Fibroblast of lung (primary cell): ENCODE data around the gene MICB. TPM values are rescaled to one million over a fixed set of nuclear protein-coding genes. Genes with fewer than 3 reads are reported as not detected.
"Not testable (repeated sequence)": the region's sequence is repeated elsewhere in the genome, so short reads cannot be mapped to it uniquely, and the experiment has no call there.

ENCODE experiments used
- DNase-seq, 2 donors: peaks; one replicate each; pipeline versions ENCODE4 v3.0.0 to v3.0.0-alpha.2; 2010; ENCODE audit warnings: low read depth in 2 of 2
- H2AFZ ChIP-seq: 2 replicates; pipeline ENCODE4 v1.5.1; 2012; ENCODE audit warnings: low read length, control low read depth, inconsistent platforms
- H3K27ac ChIP-seq: 2 replicates; pipeline ENCODE4 v1.5.1; 2011; ENCODE audit warnings: low read length, control low read depth; ENCODE audit not compliant: insufficient read depth
- H3K27me3 ChIP-seq: 2 replicates; pipeline ENCODE4 v1.5.1; 2011; ENCODE audit warnings: mild to moderate bottlenecking, low read length; ENCODE audit not compliant: control insufficient read depth, insufficient read depth
- H3K36me3 ChIP-seq: 2 replicates; pipeline ENCODE4 v1.5.1; 2011; ENCODE audit warnings: low read length; ENCODE audit not compliant: control insufficient read depth, insufficient read depth
- H3K4me1 ChIP-seq: 2 replicates; pipeline ENCODE4 v1.5.1; 2011; ENCODE audit warnings: low read length; ENCODE audit not compliant: control insufficient read depth, insufficient read depth; ENCODE audit errors: extremely low read depth
- H3K4me2 ChIP-seq: 2 replicates; pipeline ENCODE4 v1.5.1; 2011; ENCODE audit warnings: low read length, control low read depth; ENCODE audit not compliant: insufficient read depth; ENCODE audit errors: extremely low read depth
- H3K4me3 ChIP-seq, 4 experiments: fragments of 200-600 bp in 1 of 4; sonication (generic) in 1 of 4; replicated peaks in 1 of 4; 2 replicates each; pipeline ENCODE4 v1.5.1; 2011 to 2016; ENCODE audit warnings: low read length in 4 of 4, low read depth in 3 of 4, mild to moderate bottlenecking in 3 of 4, control low read depth in 2 of 4, inconsistent platforms in 1 of 4, mixed read lengths in 1 of 4; ENCODE audit not compliant: insufficient read depth in 1 of 4; ENCODE audit errors: control extremely low read depth in 1 of 4
- H3K79me2 ChIP-seq: 2 replicates; pipeline ENCODE4 v1.5.1; 2012; ENCODE audit warnings: mild to moderate bottlenecking, low read length, inconsistent platforms; ENCODE audit not compliant: control insufficient read depth, insufficient read depth
- H3K9ac ChIP-seq: 2 replicates; pipeline ENCODE4 v1.5.1; 2011; ENCODE audit warnings: mild to moderate bottlenecking, low read length, control low read depth; ENCODE audit not compliant: insufficient read depth
- H3K9me3 ChIP-seq: 2 replicates; pipeline ENCODE4 v1.5.1; 2012; ENCODE audit warnings: low read depth, low read length; ENCODE audit not compliant: control insufficient read depth, insufficient read depth
- H4K20me1 ChIP-seq: 2 replicates; pipeline ENCODE4 v1.5.1; 2011; ENCODE audit warnings: low read length; ENCODE audit not compliant: control insufficient read depth, insufficient read depth; ENCODE audit errors: extremely low read depth
- CTCF ChIP-seq, 2 donors: IDR thresholded peaks in 1 of 2; conservative IDR thresholded peaks in 1 of 2; 1 replicate in 1 of 2; 2 replicates in 1 of 2; pipeline ENCODE4 v1.5.1; 2011 to 2012; ENCODE audit warnings: low read length in 2 of 2, control low read depth in 1 of 2, inconsistent platforms in 1 of 2, low read depth in 1 of 2, mild to moderate bottlenecking in 1 of 2
- EZH2 ChIP-seq: IDR thresholded peaks from 2 replicates; pipeline ENCODE4 v1.5.1; 2012; ENCODE audit warnings: low read length, control low read depth, mild to moderate bottlenecking; ENCODE audit errors: missing control alignments
- polyA plus RNA-seq, 2 donors: library from polyadenylated mRNA; depleted of rRNA in 1 of 2; stranded (reverse) in 1 of 2; unstranded in 1 of 2; fragments of >200 nt; gene quantifications; 2 replicates each; pipeline ENCODE4 v1.2.1, GENCODE V29; 2011 to 2012; ENCODE audit warnings: missing spikeins in 1 of 2
- total RNA-seq: library from RNA; depleted of rRNA; stranded (reverse); fragments of >200 nt; gene quantifications from 2 replicates; pipeline ENCODE4 v1.2.1, GENCODE V29; 2014

Gene MICB
- total and polyA plus RNA-seq, 2 donors (not counting 1 experiment from before 2014, with no cell fraction given), result 17.2 to 18.6 TPM

- Histone ChIP-seq H3K4me1 (no peaks in the 10 kb centered on the region), H3K4me2 (no peak overlapping the region), H4K20me1 (no peaks in the 10 kb centered on the region), H3K4me3 (no peak overlapping the region), H3K36me3 (no peaks in the 10 kb centered on the region), H2AFZ (no peak overlapping the region), H3K27me3 (peaks cover 3% of the 10 kb centered on the region), H3K79me2 (no peaks in the 10 kb centered on the region), H3K27ac (no peak overlapping the region), H3K9me3 (no peaks in the 10 kb centered on the region), H3K9ac (no peak overlapping the region)
- no peak for TF ChIP-seq EZH2
- no peak for TF ChIP-seq CTCF (conservative IDR thresholded peaks at IDR 0.05 in 1 of 2, IDR thresholded peaks at IDR 0.05 in 1 of 2; ENCODE audit: low read depth in 1 of 2, low read length in 2 of 2)
- no peak for DNase-seq
Measured at GRCh38 chr6:31453259-31453658, 44.7 kb upstream of the MICB start.

GRCh38 chr6:31459864-31460263 is 38.1 kb upstream of the MICB start:
- H3K9me3 ChIP-seq, H4K20me1 ChIP-seq, H3K4me1 ChIP-seq, H2AFZ ChIP-seq, H3K79me2 ChIP-seq, H3K9ac ChIP-seq, H3K4me2 ChIP-seq, H3K27ac ChIP-seq, H3K27me3 ChIP-seq, DNase-seq, H3K36me3 ChIP-seq, H3K4me3 ChIP-seq: not testable (repeated sequence)

GRCh38 chr6:31460361-31461025 is 37.5 kb upstream of the MICB start:
- no peak overlapping the region for H3K4me3 ChIP-seq
- no peak for DNase-seq
- H3K36me3 ChIP-seq, result no peaks in the 10 kb centered on the region
- no peak overlapping the region for H3K4me2 ChIP-seq
- no peak overlapping the region for H3K9ac ChIP-seq
- H4K20me1 ChIP-seq, result no peaks in the 10 kb centered on the region
- H2AFZ ChIP-seq, result no peak overlapping the region
- TF ChIP-seq CTCF (conservative IDR thresholded peaks at IDR 0.05 in 1 of 2, IDR thresholded peaks at IDR 0.05 in 1 of 2; ENCODE audit: low read depth in 1 of 2, low read length in 2 of 2), result no peak
- no peak for TF ChIP-seq EZH2
- H3K79me2 ChIP-seq, result no peaks in the 10 kb centered on the region
- peaks cover 5% of the 10 kb centered on the region for H3K27me3 ChIP-seq
- H3K4me1 ChIP-seq, result peaks cover 6% of the 10 kb centered on the region
- H3K27ac ChIP-seq, result no peak overlapping the region
- no peaks in the 10 kb centered on the region for H3K9me3 ChIP-seq
